HepG2 (cell line): ENCODE data around the gene CACNG8. TPM values are rescaled to one million over a fixed set of nuclear protein-coding genes. Genes with fewer than 3 reads are reported as not detected.

Experiments
- ATAC-seq: fragments of 200-7000 bp; cut with Tn5 transposase; 3 replicates; pipeline ENCODE4 v1.9.1; 2020; ENCODE audit warnings: mild to moderate bottlenecking, moderate library complexity
- BruUV-seq: library from RNA; stranded (reverse); fragments of 400-500 nt; replicated peaks from 2 replicates; lab custom pipeline; 2021; lab: Mats Ljungman, UMichigan
- CTCF ChIA-PET: fragments of 300-600 bp; formaldehyde crosslinking; extraction: SDS; loops from one replicate; lab custom pipeline; 2021; ENCODE audit warnings: low total read pairs, inconsistent platforms, low intra/inter-chr PET ratio; lab: Yijun Ruan, JAX
- POLR2A ChIA-PET: fragments of 350-600 bp; sonication (Branson Sonifier 250); formaldehyde crosslinking; loops from one replicate; lab custom pipeline; 2020; ENCODE audit warnings: antibody characterized with exemption, inconsistent platforms; lab: Yijun Ruan, JAX
- DNase-seq: peaks from one replicate; pipeline ENCODE4 v3.0.0-alpha.2; 2015; ENCODE audit warnings: low spot score
- FAIRE-seq: peaks from 3 replicates; lab custom pipeline; 2011; peaks lifted over from hg19 to GRCh38; lab: Jason Lieb, UNC
- H2AFZ ChIP-seq: one replicate; pipeline ENCODE4 v1.6.1; 2011; ENCODE audit warnings: low read length, inconsistent platforms
- H3K27ac ChIP-seq: fragments of 300-600 bp; 3 replicates; pipeline ENCODE4 v1.8.0; 2011; ENCODE audit warnings: mixed run types, mild to moderate bottlenecking, mixed read lengths, low read length, inconsistent platforms; ENCODE audit not compliant: insufficient read depth; ENCODE audit errors: extremely low read length
- H3K27me3 ChIP-seq, 2 experiments: fragments of 200-600 bp in 1 of 2; 2 replicates in 1 of 2; 3 replicates in 1 of 2; pipeline versions ENCODE4 v1.6.0 to v1.8.0; 2011; ENCODE audit warnings: low read length in 2 of 2, mild to moderate bottlenecking in 2 of 2, moderate library complexity in 2 of 2, inconsistent platforms in 1 of 2; ENCODE audit not compliant: insufficient read depth in 2 of 2, control insufficient read depth in 1 of 2
- H3K36me3 ChIP-seq, 2 experiments: fragments of 200-600 bp in 1 of 2; replicated peaks in 1 of 2; 2 replicates in 1 of 2; 3 replicates in 1 of 2; pipeline versions ENCODE4 v1.5.1 to v1.8.0; 2011; ENCODE audit warnings: low read length in 2 of 2, inconsistent platforms in 1 of 2; ENCODE audit not compliant: insufficient read depth in 2 of 2, control insufficient read depth in 1 of 2
- H3K4me1 ChIP-seq: 2 replicates; pipeline ENCODE4 v1.5.1; 2012; ENCODE audit warnings: low read length, inconsistent platforms; ENCODE audit not compliant: insufficient read depth
- H3K4me2 ChIP-seq: 2 replicates; pipeline ENCODE4 v1.6.0; 2011; ENCODE audit warnings: low read depth, low read length, inconsistent platforms
- H3K4me3 ChIP-seq, 3 experiments: fragments of 200-600 bp in 1 of 3; sonication (generic), shearing (Covaris generic) in 1 of 3; replicated peaks in 1 of 3; 2 replicates each; pipeline ENCODE4 v1.5.1; 2011 to 2016; ENCODE audit warnings: low read length in 3 of 3, inconsistent platforms in 2 of 3, low read depth in 2 of 3, mild to moderate bottlenecking in 2 of 3, control low read depth in 1 of 3, mixed read lengths in 1 of 3; ENCODE audit not compliant: insufficient read depth in 1 of 3
- H3K79me2 ChIP-seq: one replicate; pipeline ENCODE4 v1.6.1; 2011; ENCODE audit warnings: low read length, inconsistent platforms; ENCODE audit not compliant: insufficient read depth
- H3K9ac ChIP-seq: 2 replicates; pipeline ENCODE4 v1.6.0; 2011; ENCODE audit warnings: mild to moderate bottlenecking, low read depth, low read length, inconsistent platforms; ENCODE audit not compliant: insufficient read depth
- H3K9me3 ChIP-seq: 2 replicates; pipeline ENCODE4 v1.5.1; 2012; ENCODE audit warnings: mild to moderate bottlenecking, low read length
- H4K20me1 ChIP-seq: 2 replicates; pipeline ENCODE4 v1.6.0; 2011; ENCODE audit warnings: inconsistent platforms, mild to moderate bottlenecking, low read length, moderate library complexity; ENCODE audit not compliant: insufficient read depth
- BRF2 ChIP-seq: sonication (generic); formaldehyde crosslinking; IDR thresholded peaks from 2 replicates; pipeline ENCODE4 v1.8.1; 2022; ENCODE audit warnings: mild to moderate bottlenecking, missing genetic modification reagents
- FOSL2 ChIP-seq: sonication (generic); formaldehyde crosslinking; IDR thresholded peaks from 2 replicates; pipeline ENCODE4 v1.4.0; 2020; ENCODE audit warnings: missing genetic modification reagents
- HDAC6 ChIP-seq: fragments of 200-600 bp; sonication (generic); IDR thresholded peaks from 2 replicates; pipeline ENCODE4 v1.7.0; 2017; ENCODE audit warnings: mild to moderate bottlenecking, antibody characterized with exemption, low read length, low read depth
- KDM2A ChIP-seq: sonication (generic); formaldehyde crosslinking; IDR thresholded peaks from 2 replicates; pipeline ENCODE4 v1.4.0; 2020; ENCODE audit warnings: low read depth, missing genetic modification reagents, borderline replicate concordance
- TOPORS ChIP-seq: sonication (generic); formaldehyde crosslinking; IDR thresholded peaks from 2 replicates; pipeline ENCODE4 v1.8.0; 2023; ENCODE audit warnings: mild to moderate bottlenecking, missing genetic modification reagents
- ZBTB20 ChIP-seq: sonication (generic); formaldehyde crosslinking; IDR thresholded peaks from 2 replicates; pipeline ENCODE4 v1.8.1; 2023; ENCODE audit warnings: missing genetic modification reagents, low read depth, mild to moderate bottlenecking, borderline replicate concordance
- ZNF709 ChIP-seq: sonication (generic); formaldehyde crosslinking; IDR thresholded peaks from 2 replicates; pipeline ENCODE4 v1.5.0; 2020; ENCODE audit warnings: mild to moderate bottlenecking, missing genetic modification reagents
- ZNF770 ChIP-seq: sonication (generic); formaldehyde crosslinking; IDR thresholded peaks from 2 replicates; pipeline ENCODE4 v1.5.0; 2020; ENCODE audit warnings: mild to moderate bottlenecking, missing genetic modification reagents
- ZNF883 ChIP-seq: sonication (generic); formaldehyde crosslinking; IDR thresholded peaks from 2 replicates; pipeline ENCODE4 v1.5.1; 2020; ENCODE audit warnings: mild to moderate bottlenecking, missing genetic modification reagents; ENCODE audit errors: not compliant biosample characterization
- WGBS: methylation state at CpG from one replicate; pipeline ENCODE4 v1.1.6; 2017; ENCODE audit warnings: low lambda C conversion rate; 5-methylcytosine and 5-hydroxymethylcytosine counted together
- in situ Hi-C: cut with HindIII; loops from 2 replicates; pipeline ENCODE4 v1.10.0; 2017; ENCODE audit warnings: low pct_unique_long_range_greater_than_20kb; ENCODE audit not compliant: extremely low pct_ligation_motif_present
- intact Hi-C: fragments of 100-400 bp; cut with micrococcal nuclease; formaldehyde crosslinking; loops from one replicate; pipeline ENCODE4 v1.10.0; 2022; ENCODE audit not compliant: unreplicated experiment
- polyA plus RNA-seq, 8 experiments: library from polyadenylated mRNA; depleted of rRNA in 3 of 8; stranded (reverse) in 7 of 8; unstranded in 1 of 8; fragments of >200 nt; fragmentation: Illumina TruSeq in 4 of 8; extraction: Trizol in 4 of 8; gene quantifications; 2 replicates each; pipeline versions ENCODE4 v1.2.1 to v1.2.3, GENCODE V29; 2011 to 2016; ENCODE audit warnings: low read depth in 4 of 8, missing spikeins in 1 of 8, mixed read lengths in 1 of 8; ENCODE audit not compliant: insufficient read depth in 1 of 8
- total RNA-seq, 5 experiments: library from RNA; depleted of rRNA; stranded (reverse); fragments of >200 nt; fragmentation: Illumina TruSeq; extraction: Trizol; gene quantifications; 2 replicates each; pipeline ENCODE4 v1.2.3, GENCODE V29; 2016; ENCODE audit warnings: low read depth in 1 of 5

The CACNG8 gene
- total and polyA plus RNA-seq, 2 of the 13 experiments (the other 11 are each of a cell fraction or from before 2014, with no cell fraction given), result not detected

GRCh38 chr19:54024660-54025059 is 61.9 kb downstream of the CACNG8 start:
- intact Hi-C loops, result loop anchor here (5.0 kb wide), 2 partner anchors 117 to 232 kb away; partner anchors contain the start of gene CACNG7
- 20% methylated on average over 4 of the region's 9 CpGs for WGBS
- no TSS peak for BruUV-seq
- no peaks in the 10 kb centered on the region for H3K27me3 ChIP-seq
- H3K4me3 ChIP-seq, result no peak overlapping the region
- in situ Hi-C loops, result loop anchor here (10.0 kb wide), 2 partner anchors 120 to 220 kb away; partner anchors contain the start of gene CACNG7
- no peaks in the 10 kb centered on the region for H3K36me3 ChIP-seq
- no peaks in the 10 kb centered on the region for H3K79me2 ChIP-seq
- TF ChIP-seq ZNF770 (CRISPR knock-in tag) (peak; percentile 61; the same call in 1 of the 2 replicates), ZNF709 (CRISPR knock-in tag) (no peak), BRF2 (no peak), FOSL2 (CRISPR knock-in tag) (peak; percentile 53; the same call in 1 of the 2 replicates), KDM2A (CRISPR knock-in tag) (no peak), TOPORS (no peak), HDAC6 (no peak), ZBTB20 (CRISPR knock-in tag) (no peak), ZNF883 (no peak)
- ChIA-PET CTCF (interaction anchor here (0.9 to 2.8 kb wide), 4 partner anchors 172 to 232 kb away, joined by 3 to 28 read pairs (median 10); no protein-coding TSS in a partner anchor), POLR2A (no interaction called here)
- no peak for FAIRE-seq
- H3K9ac ChIP-seq, result no peak overlapping the region
- no peak for ATAC-seq
- no peak overlapping the region for H3K27ac ChIP-seq
- peak; percentile 41 for DNase-seq
- no peaks in the 10 kb centered on the region for H3K9me3 ChIP-seq
- H4K20me1 ChIP-seq, result no peaks in the 10 kb centered on the region
- peaks cover 39% of the 10 kb centered on the region for H3K4me1 ChIP-seq
- H3K4me2 ChIP-seq, result no peak overlapping the region
- no peak overlapping the region for H2AFZ ChIP-seq
